Uterus (tissue), 2 donors: Measurements from ENCODE around the gene VAV3.

ENCODE experiments used
- POLR2A ChIP-seq, 2 donors: fragments of 450-650 bp; IDR thresholded peaks; one replicate each; pipeline ENCODE4 v1.6.1; 2016; ENCODE audit warnings: antibody characterized with exemption in 2 of 2, mild to moderate bottlenecking in 1 of 2, moderate library complexity in 1 of 2
- TF ChIP-seq, protein P1 (sequence below), 4 experiments: fragments of 200-600 bp in 2 of 4; fragments of 450-650 bp in 2 of 4; sonication (generic) in 2 of 4; IDR thresholded peaks; one replicate each; pipeline ENCODE4 v1.5.1; 2016 to 2019; ENCODE audit warnings: antibody characterized with exemption in 4 of 4, mild to moderate bottlenecking in 2 of 4, moderate library complexity in 1 of 4

DNA sequence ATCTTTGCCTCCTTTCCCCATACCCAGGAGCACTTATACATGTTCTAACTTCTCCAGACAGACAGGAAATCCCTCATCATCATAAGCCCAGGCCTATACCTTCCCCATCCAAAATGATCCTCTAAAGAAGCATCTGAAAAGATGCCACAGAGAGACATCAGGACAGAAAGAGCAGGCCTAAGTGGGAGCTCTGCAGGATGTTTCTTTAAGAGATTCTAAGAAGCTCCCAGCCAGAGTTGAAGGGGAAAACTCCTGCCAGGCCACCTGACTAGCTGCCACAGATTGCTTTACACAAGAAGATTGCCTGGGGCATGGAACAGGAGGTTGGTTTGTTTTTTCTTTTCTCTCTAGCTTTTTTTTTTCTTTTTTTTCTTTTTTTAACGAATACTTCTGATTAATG, 275.8 kb downstream of the VAV3 start:
- TF ChIP-seq, protein P1, sequence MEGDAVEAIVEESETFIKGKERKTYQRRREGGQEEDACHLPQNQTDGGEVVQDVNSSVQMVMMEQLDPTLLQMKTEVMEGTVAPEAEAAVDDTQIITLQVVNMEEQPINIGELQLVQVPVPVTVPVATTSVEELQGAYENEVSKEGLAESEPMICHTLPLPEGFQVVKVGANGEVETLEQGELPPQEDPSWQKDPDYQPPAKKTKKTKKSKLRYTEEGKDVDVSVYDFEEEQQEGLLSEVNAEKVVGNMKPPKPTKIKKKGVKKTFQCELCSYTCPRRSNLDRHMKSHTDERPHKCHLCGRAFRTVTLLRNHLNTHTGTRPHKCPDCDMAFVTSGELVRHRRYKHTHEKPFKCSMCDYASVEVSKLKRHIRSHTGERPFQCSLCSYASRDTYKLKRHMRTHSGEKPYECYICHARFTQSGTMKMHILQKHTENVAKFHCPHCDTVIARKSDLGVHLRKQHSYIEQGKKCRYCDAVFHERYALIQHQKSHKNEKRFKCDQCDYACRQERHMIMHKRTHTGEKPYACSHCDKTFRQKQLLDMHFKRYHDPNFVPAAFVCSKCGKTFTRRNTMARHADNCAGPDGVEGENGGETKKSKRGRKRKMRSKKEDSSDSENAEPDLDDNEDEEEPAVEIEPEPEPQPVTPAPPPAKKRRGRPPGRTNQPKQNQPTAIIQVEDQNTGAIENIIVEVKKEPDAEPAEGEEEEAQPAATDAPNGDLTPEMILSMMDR (IDR thresholded peaks at IDR 0.05) = no peak
- TF ChIP-seq POLR2A (IDR thresholded peaks at IDR 0.05) = no peak
